ENCODE measurements around the gene PARD3B. TPM values are rescaled to one million over a fixed set of nuclear protein-coding genes. Genes with fewer than 3 reads are reported as not detected.
A peak's percentile ranks its signal among the peaks of the same experiment; 100 is the strongest.

Gene PARD3B
- total RNA-seq, 1 experiment from 2014 or later = 2.0 TPM

DNA sequence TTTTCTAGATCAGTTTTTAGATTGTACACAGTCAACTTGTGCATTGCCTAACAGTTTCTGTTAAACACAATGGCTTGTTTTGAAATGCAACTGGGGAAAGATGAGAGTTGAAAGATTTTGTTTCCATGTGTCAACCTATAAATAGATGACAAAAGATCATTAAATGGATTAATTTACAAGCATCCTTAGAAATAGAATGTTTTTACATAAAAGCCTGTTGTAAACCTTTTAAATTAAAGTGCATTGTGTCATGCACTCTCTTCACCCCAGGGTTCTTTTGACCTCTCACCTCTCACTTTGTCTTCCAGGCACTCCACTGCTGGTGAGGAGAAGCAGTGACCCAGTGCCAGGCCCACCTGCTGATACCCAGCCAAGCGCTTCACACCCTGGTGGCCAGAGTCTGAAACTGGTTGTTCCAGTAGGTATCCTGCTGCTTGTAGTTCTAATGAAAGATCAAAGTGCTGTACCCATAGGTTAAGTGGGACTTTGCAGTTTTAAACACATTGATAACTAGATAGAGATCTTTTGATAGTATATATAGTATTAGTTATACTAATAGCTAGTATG lies 502.1 kb downstream of the PARD3B start:
- H3K4me1 ChIP-seq (ENCODE audit: control insufficient read depth in 1 of 2, insufficient read depth in 2 of 2, low read length in 2 of 2) = no peaks in the 10 kb centered on the region
- TF ChIP-seq, protein P1, sequence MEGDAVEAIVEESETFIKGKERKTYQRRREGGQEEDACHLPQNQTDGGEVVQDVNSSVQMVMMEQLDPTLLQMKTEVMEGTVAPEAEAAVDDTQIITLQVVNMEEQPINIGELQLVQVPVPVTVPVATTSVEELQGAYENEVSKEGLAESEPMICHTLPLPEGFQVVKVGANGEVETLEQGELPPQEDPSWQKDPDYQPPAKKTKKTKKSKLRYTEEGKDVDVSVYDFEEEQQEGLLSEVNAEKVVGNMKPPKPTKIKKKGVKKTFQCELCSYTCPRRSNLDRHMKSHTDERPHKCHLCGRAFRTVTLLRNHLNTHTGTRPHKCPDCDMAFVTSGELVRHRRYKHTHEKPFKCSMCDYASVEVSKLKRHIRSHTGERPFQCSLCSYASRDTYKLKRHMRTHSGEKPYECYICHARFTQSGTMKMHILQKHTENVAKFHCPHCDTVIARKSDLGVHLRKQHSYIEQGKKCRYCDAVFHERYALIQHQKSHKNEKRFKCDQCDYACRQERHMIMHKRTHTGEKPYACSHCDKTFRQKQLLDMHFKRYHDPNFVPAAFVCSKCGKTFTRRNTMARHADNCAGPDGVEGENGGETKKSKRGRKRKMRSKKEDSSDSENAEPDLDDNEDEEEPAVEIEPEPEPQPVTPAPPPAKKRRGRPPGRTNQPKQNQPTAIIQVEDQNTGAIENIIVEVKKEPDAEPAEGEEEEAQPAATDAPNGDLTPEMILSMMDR (IDR thresholded peaks at IDR 0.05 in 2 of 3, conservative IDR thresholded peaks at IDR 0.05 in 1 of 3; ENCODE audit: borderline replicate concordance in 1 of 3, insufficient read depth in 1 of 3, low read depth in 2 of 3, low read length in 2 of 3) = peak in 2 of 3 experiments; percentile 16 to 22; a peak in 2 of 6 replicates
- no peak for TF ChIP-seq TCF7L2 (IDR thresholded peaks at IDR 0.05; ENCODE audit: borderline replicate concordance, extremely low read depth, insufficient read depth, insufficient read length)
- TF ChIP-seq, protein P2, sequence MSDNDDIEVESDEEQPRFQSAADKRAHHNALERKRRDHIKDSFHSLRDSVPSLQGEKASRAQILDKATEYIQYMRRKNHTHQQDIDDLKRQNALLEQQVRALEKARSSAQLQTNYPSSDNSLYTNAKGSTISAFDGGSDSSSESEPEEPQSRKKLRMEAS (IDR thresholded peaks at IDR 0.05) = no peak
- TF ChIP-seq EZH2phosphoT487 (IDR thresholded peaks at IDR 0.05; ENCODE audit: borderline replicate concordance) = no peak
- no peak for TF ChIP-seq ZNF274 (IDR thresholded peaks at IDR 0.05; ENCODE audit: low read depth, low read length)
- no peaks in the 10 kb centered on the region for H3K79me2 ChIP-seq (ENCODE audit: insufficient read depth, low read length)
- ChIA-PET POLR2A (no interaction called here), RAD21 (ENCODE audit: low non-redundant PET in 1 of 2, low total read pairs in 2 of 2, uncharacterized antibody in 2 of 2, unreplicated experiment in 2 of 2) (no interaction called here), CTCF (no interaction called here)
- no peaks in the 10 kb centered on the region for H3K9me3 ChIP-seq (ENCODE audit: control insufficient read depth in 1 of 2, insufficient read depth in 1 of 2, low read depth in 1 of 2, low read length in 2 of 2)
- ATAC-seq = peak; percentile 68
- H3K27ac ChIP-seq (ENCODE audit: low read depth, low read length) = no peak overlapping the region
- H4K20me1 ChIP-seq (ENCODE audit: insufficient read depth) = no peaks in the 10 kb centered on the region
- DNase-seq (ENCODE audit: low read depth, low spot score) = no peak
- H2AFZ ChIP-seq (ENCODE audit: low read depth, low read length, poor library complexity, severe bottlenecking) = no peak overlapping the region
- H3K9ac ChIP-seq (ENCODE audit: low read length) = no peak overlapping the region
- BruUV-seq (replicated peaks) = no TSS peak
- no peaks in the 10 kb centered on the region for H3K27me3 ChIP-seq (ENCODE audit: insufficient read depth, low read length)
- no peaks in the 10 kb centered on the region for H3K36me3 ChIP-seq (ENCODE audit: control insufficient read depth in 1 of 2, insufficient read depth in 2 of 2, low read length in 2 of 2)
- H3K9me2 ChIP-seq (ENCODE audit: insufficient read depth) = no peaks in the 10 kb centered on the region
- no peak overlapping the region for H3K4me2 ChIP-seq (ENCODE audit: low read length)
- intact Hi-C loops (cut with micrococcal nuclease) = no loop called here
- no peak overlapping the region for H3K4me3 ChIP-seq (replicated peaks in 1 of 2; ENCODE audit: low read depth in 1 of 2, low read length in 2 of 2)

DNA sequence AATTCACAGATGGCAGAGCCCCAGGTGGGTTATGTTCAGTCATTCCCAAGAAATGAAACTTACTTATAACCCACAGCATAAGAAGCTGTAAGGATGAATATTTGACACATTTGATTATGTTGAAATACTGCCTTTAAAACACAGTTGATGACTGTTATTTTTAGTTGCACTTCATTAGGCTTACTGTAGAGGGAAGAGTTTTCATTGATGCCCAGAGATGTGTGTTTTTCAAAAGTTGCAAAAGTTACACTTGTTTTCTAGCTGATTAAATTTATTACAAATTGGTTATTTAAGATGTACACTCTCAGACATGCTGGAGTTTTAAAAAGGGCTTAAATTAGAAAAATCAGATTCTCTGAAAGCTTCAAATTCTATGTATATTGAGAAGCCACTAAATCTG lies 506.1 kb downstream of the PARD3B start:
- no peak overlapping the region for H3K9ac ChIP-seq (ENCODE audit: low read length)
- no peak overlapping the region for H2AFZ ChIP-seq (ENCODE audit: low read depth, low read length, poor library complexity, severe bottlenecking)
- CTCF ChIA-PET = interaction anchor here (0.6 kb wide), 1 partner anchor 16 kb away, joined by 5 read pairs; no protein-coding TSS in a partner anchor
- no peaks in the 10 kb centered on the region for H4K20me1 ChIP-seq (ENCODE audit: insufficient read depth)
- no TSS peak for BruUV-seq (replicated peaks)
- intact Hi-C loops (cut with micrococcal nuclease) = no loop called here
- H3K9me2 ChIP-seq (ENCODE audit: insufficient read depth) = no peaks in the 10 kb centered on the region
- no peak overlapping the region for H3K4me2 ChIP-seq (ENCODE audit: low read length)
- no peaks in the 10 kb centered on the region for H3K36me3 ChIP-seq (ENCODE audit: control insufficient read depth in 1 of 2, insufficient read depth in 2 of 2, low read length in 2 of 2)
- H3K79me2 ChIP-seq (ENCODE audit: insufficient read depth, low read length) = no peaks in the 10 kb centered on the region
- POLR2A ChIA-PET = no interaction called here
- RAD21 ChIA-PET (ENCODE audit: low non-redundant PET in 1 of 2, low total read pairs in 2 of 2, uncharacterized antibody in 2 of 2, unreplicated experiment in 2 of 2) = no interaction called here
- H3K27me3 ChIP-seq (ENCODE audit: insufficient read depth, low read length) = no peaks in the 10 kb centered on the region
- no peak overlapping the region for H3K4me3 ChIP-seq (replicated peaks in 1 of 2; ENCODE audit: low read depth in 1 of 2, low read length in 2 of 2)
- H3K9me3 ChIP-seq (ENCODE audit: control insufficient read depth in 1 of 2, insufficient read depth in 1 of 2, low read depth in 1 of 2, low read length in 2 of 2) = no peaks in the 10 kb centered on the region
- DNase-seq (ENCODE audit: low read depth, low spot score) (no peak), ATAC-seq (no peak)
- no peaks in the 10 kb centered on the region for H3K4me1 ChIP-seq (ENCODE audit: control insufficient read depth in 1 of 2, insufficient read depth in 2 of 2, low read length in 2 of 2)
- no peak for TF ChIP-seq RAD21 (IDR thresholded peaks at IDR 0.05; ENCODE audit: low read depth)
- TF ChIP-seq, protein P1 (IDR thresholded peaks at IDR 0.05 in 2 of 3, conservative IDR thresholded peaks at IDR 0.05 in 1 of 3; ENCODE audit: borderline replicate concordance in 1 of 3, insufficient read depth in 1 of 3, low read depth in 2 of 3, low read length in 2 of 3) = peak in 2 of 3 experiments; percentile 9 to 25; a peak in 1 of 6 replicates
- TF ChIP-seq, protein P3, sequence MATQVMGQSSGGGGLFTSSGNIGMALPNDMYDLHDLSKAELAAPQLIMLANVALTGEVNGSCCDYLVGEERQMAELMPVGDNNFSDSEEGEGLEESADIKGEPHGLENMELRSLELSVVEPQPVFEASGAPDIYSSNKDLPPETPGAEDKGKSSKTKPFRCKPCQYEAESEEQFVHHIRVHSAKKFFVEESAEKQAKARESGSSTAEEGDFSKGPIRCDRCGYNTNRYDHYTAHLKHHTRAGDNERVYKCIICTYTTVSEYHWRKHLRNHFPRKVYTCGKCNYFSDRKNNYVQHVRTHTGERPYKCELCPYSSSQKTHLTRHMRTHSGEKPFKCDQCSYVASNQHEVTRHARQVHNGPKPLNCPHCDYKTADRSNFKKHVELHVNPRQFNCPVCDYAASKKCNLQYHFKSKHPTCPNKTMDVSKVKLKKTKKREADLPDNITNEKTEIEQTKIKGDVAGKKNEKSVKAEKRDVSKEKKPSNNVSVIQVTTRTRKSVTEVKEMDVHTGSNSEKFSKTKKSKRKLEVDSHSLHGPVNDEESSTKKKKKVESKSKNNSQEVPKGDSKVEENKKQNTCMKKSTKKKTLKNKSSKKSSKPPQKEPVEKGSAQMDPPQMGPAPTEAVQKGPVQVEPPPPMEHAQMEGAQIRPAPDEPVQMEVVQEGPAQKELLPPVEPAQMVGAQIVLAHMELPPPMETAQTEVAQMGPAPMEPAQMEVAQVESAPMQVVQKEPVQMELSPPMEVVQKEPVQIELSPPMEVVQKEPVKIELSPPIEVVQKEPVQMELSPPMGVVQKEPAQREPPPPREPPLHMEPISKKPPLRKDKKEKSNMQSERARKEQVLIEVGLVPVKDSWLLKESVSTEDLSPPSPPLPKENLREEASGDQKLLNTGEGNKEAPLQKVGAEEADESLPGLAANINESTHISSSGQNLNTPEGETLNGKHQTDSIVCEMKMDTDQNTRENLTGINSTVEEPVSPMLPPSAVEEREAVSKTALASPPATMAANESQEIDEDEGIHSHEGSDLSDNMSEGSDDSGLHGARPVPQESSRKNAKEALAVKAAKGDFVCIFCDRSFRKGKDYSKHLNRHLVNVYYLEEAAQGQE (IDR thresholded peaks at IDR 0.05; ENCODE audit: low read depth) = no peak
- no peak overlapping the region for H3K27ac ChIP-seq (ENCODE audit: low read depth, low read length)
